Liver (tissue), 3 donors: Measurements from ENCODE around the gene CLUH.

Source experiments
- CTCF ChIP-seq: fragments of 150-350 bp; IDR thresholded peaks from 2 replicates; pipeline ENCODE4 v1.5.1; 2017; ENCODE audit warnings: improper control_type of control experiment, low read depth, low read length; ENCODE audit not compliant: missing input control
- EGR1 ChIP-seq, 2 donors: IDR thresholded peaks; 2 replicates each; pipeline ENCODE4 v1.6.1; 2016 to 2018; ENCODE audit warnings: antibody characterized with exemption in 2 of 2, low read depth in 2 of 2
- FOXA1 ChIP-seq: IDR thresholded peaks from 2 replicates; pipeline ENCODE4 v1.6.1; 2016; ENCODE audit warnings: antibody characterized with exemption
- GABPA ChIP-seq, 2 donors: IDR thresholded peaks in 1 of 2; conservative IDR thresholded peaks in 1 of 2; 2 replicates each; pipeline ENCODE4 v1.6.1; 2016; ENCODE audit warnings: antibody characterized with exemption in 2 of 2, mild to moderate bottlenecking in 1 of 2, moderate library complexity in 1 of 2
- MAX ChIP-seq: IDR thresholded peaks from 2 replicates; pipeline ENCODE4 v1.6.1; 2016; ENCODE audit warnings: antibody characterized with exemption
- RAD21 ChIP-seq, 2 donors: IDR thresholded peaks; 2 replicates each; pipeline ENCODE4 v1.6.1; 2016; ENCODE audit warnings: antibody characterized with exemption in 2 of 2, mild to moderate bottlenecking in 2 of 2
- REST ChIP-seq: IDR thresholded peaks from 2 replicates; pipeline ENCODE4 v1.6.1; 2016; ENCODE audit warnings: antibody characterized with exemption, mild to moderate bottlenecking
- SP1 ChIP-seq: IDR thresholded peaks from 2 replicates; pipeline ENCODE4 v1.6.1; 2018; ENCODE audit warnings: antibody characterized with exemption, mild to moderate bottlenecking
- YY1 ChIP-seq: IDR thresholded peaks from 2 replicates; pipeline ENCODE4 v1.6.1; 2016; ENCODE audit warnings: antibody characterized with exemption, mild to moderate bottlenecking
- ZBTB33 ChIP-seq: IDR thresholded peaks from 2 replicates; pipeline ENCODE4 v1.6.1; 2016; ENCODE audit warnings: antibody characterized with exemption
- donor health status: healthy.
- donor health status: healthy.

- no peak for TF ChIP-seq CTCF
- TF ChIP-seq MAX: no peak
- no peak for TF ChIP-seq YY1
- no peak for TF ChIP-seq FOXA1
- no peak for TF ChIP-seq RAD21 (IDR thresholded peaks at IDR 0.05)
- no peak for TF ChIP-seq GABPA (IDR thresholded peaks at IDR 0.05 in 1 of 2, conservative IDR thresholded peaks at IDR 0.05 in 1 of 2)
- no peak for TF ChIP-seq ZBTB33
- no peak for TF ChIP-seq REST
- no peak for TF ChIP-seq SP1
- no peak for TF ChIP-seq EGR1 (IDR thresholded peaks at IDR 0.05; ENCODE audit: low read depth in 2 of 2)
Measured at GRCh38 chr17:2705263-2705662, 6.3 kb downstream of the CLUH start.
